HT1080 (cell line): ENCODE data around the gene CAMTA1. TPM values are rescaled to one million over a fixed set of nuclear protein-coding genes. Genes with fewer than 3 reads are reported as not detected.
"Not testable (repeated sequence)": the region's sequence is repeated elsewhere in the genome, so short reads cannot be mapped to it uniquely, and the experiment has no call there.

Experiments
- DNase-seq: peaks from one replicate; pipeline ENCODE4 v3.0.0-alpha.2; 2015; ENCODE audit warnings: low read depth
- total RNA-seq: library from RNA; depleted of rRNA; stranded (reverse); fragments of >200 nt; shearing (Covaris generic); gene quantifications from 2 replicates; pipeline ENCODE4 v1.2.3, GENCODE V29; 2014

CAMTA1 gene
- total RNA-seq, 1 experiment from 2014 or later = 59.2 TPM

GRCh38 chr1:7704214-7705047, 919.2 kb downstream of the CAMTA1 start:
- DNase-seq = no peak

- no peak for DNase-seq
Observed at GRCh38 chr1:7705048-7705907, 920.0 kb downstream of the CAMTA1 start.

GRCh38 chr1:7705908-7706216, 920.6 kb downstream of the CAMTA1 start:
- DNase-seq = no peak

- DNase-seq = peak; percentile 45
Observed at GRCh38 chr1:7707527-7707926, 922.3 kb downstream of the CAMTA1 start.

GRCh38 chr1:7708065-7708464, 922.8 kb downstream of the CAMTA1 start:
- not testable (repeated sequence) for DNase-seq

- no peak for DNase-seq
Observed at GRCh38 chr1:7710859-7711258, 925.6 kb downstream of the CAMTA1 start.

GRCh38 chr1:7712731-7713323, 927.6 kb downstream of the CAMTA1 start:
- no peak for DNase-seq

- no peak for DNase-seq
Observed at GRCh38 chr1:7716506-7716905, 931.3 kb downstream of the CAMTA1 start.

- DNase-seq = no peak
Observed at GRCh38 chr1:7717748-7718368, 932.6 kb downstream of the CAMTA1 start.

- DNase-seq = no peak
Observed at GRCh38 chr1:7719468-7720094, 934.3 kb downstream of the CAMTA1 start.

- DNase-seq = no peak
Observed at GRCh38 chr1:7721940-7722669, 936.9 kb downstream of the CAMTA1 start.

- DNase-seq = no peak
Observed at GRCh38 chr1:7722670-7723012, 937.4 kb downstream of the CAMTA1 start.

- no peak for DNase-seq
Observed at GRCh38 chr1:7726623-7727022, 941.4 kb downstream of the CAMTA1 start.

GRCh38 chr1:7727809-7728471, 942.7 kb downstream of the CAMTA1 start:
- DNase-seq = no peak

GRCh38 chr1:7729761-7730160, 944.5 kb downstream of the CAMTA1 start:
- DNase-seq = no peak

GRCh38 chr1:7732331-7732730, 947.1 kb downstream of the CAMTA1 start:
- no peak for DNase-seq

GRCh38 chr1:7733276-7733675, 948.0 kb downstream of the CAMTA1 start:
- no peak for DNase-seq

- no peak for DNase-seq
Observed at GRCh38 chr1:7738044-7738443, 952.8 kb downstream of the CAMTA1 start.

- DNase-seq = no peak
Observed at GRCh38 chr1:7743346-7743745, 958.1 kb downstream of the CAMTA1 start.

GRCh38 chr1:7744882-7745281, 959.6 kb downstream of the CAMTA1 start:
- no peak for DNase-seq
